Activated CD8-positive, alpha-beta memory T cell treated with anti-CD3 and anti-CD28 coated beads, Interleukin-2, amount 50 U/mL, for 1 hour (primary cell): ENCODE measurements around the gene SIX4.

Experiments
- DNase-seq: peaks from one replicate; pipeline ENCODE4 v3.0.0-alpha.2; 2020; ENCODE audit errors: extremely low read depth

Gene SIX4

DNA sequence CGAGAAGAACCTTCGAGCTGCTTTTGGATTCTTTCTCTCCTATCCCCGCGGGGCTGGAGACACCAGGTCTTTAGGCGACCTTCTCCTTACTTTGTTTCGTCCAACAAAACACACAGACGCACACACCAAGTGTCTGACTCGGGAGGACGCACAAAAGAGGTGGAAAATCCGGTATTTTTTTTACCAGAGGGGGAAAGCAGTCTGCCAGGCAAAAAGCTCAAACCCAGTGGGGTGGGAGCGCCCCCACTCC lies 2.1 kb downstream of the SIX4 start:
- DNase-seq: no peak

GRCh38 chr14:60721326-60722106 lies 2.6 kb downstream of the SIX4 start:
- DNase-seq: peak; percentile 48

GRCh38 chr14:60720962-60721325 lies 3.2 kb downstream of the SIX4 start:
- DNase-seq: no peak

DNA sequence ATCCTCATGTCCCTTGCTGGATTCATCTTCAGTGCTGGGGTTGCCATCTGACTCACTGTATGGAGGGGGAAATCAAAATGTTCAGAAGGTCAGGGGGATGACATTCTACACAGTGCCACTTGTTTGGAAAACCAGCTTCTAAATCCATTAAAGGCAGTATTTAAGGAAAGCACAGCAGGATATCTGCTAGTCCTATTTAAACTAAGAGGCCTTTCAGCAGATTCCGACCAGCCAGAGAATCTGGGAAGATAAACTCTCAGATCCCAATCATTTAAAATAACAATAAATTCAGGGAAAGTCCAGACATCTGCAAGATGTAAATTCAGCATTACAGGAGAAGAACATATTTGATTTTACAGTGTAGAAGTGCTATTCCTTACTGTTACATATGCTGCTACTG lies 3.8 kb downstream of the SIX4 start:
- DNase-seq: no peak

GRCh38 chr14:60713513-60713912 lies 10.6 kb downstream of the SIX4 start:
- DNase-seq: no peak

DNA sequence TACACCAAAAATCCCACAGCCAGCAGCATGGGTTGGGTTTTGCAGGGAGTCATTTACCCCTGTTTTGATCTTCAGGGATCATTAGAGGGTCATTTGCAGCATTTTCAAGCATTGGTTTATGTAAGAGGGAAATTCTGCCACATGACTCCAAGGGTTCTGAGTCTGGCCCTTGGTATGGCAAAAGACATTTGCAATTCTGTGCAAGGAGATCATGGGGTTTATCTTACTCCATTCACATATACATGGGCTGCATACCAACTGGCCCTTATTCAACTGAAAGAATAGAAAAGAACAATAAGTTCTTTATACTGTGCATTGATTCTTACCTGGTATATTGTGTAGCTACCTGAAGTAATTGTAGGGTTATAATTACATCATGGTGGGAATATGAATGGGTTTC lies 13.7 kb downstream of the SIX4 start:
- no peak for DNase-seq

GRCh38 chr14:60707858-60708257 lies 16.3 kb downstream of the SIX4 start:
- DNase-seq: no peak

DNA sequence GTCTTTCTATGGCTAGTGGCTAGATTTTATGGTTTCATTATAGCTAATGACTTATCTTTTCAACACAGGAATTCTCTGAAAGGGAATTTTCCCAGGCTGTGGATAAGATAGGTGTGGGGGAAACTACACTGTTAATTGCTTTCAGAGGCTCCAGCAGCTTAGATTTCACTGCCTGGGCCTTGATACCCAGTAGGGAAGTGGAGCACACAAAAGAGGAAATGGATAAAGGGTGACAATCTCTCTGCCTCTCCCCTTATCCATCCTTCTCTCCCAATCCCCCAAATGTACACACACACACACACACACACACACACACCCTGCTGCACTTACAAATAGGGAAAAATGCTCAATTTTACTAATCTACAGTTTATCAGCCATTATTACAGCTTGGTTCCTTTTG lies 19.1 kb downstream of the SIX4 start:
- DNase-seq: no peak

DNA sequence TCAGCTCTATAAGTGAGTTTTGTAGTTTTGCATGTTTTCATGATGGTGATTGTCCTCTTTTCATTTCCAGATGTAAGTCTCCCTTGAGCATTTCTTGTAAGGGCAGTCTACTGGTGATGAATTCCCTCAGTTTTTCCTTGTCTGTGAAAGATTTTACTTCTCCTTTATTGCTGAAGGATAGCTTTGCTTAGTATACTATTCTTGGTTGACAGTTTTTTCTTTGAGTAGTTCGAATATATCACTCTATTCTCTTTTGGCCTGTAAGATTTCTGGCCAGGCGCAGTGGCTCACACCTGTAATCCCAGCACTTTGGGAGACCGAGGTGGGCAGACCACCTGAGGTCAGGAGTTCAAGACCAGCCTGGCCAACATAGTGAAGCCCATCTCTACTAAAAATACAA lies 23.6 kb downstream of the SIX4 start:
- DNase-seq: no peak

GRCh38 chr14:60695327-60695726 lies 28.8 kb downstream of the SIX4 start:
- DNase-seq: no peak

- no peak for DNase-seq
Measured at GRCh38 chr14:60691383-60692113, 32.6 kb downstream of the SIX4 start.

DNA sequence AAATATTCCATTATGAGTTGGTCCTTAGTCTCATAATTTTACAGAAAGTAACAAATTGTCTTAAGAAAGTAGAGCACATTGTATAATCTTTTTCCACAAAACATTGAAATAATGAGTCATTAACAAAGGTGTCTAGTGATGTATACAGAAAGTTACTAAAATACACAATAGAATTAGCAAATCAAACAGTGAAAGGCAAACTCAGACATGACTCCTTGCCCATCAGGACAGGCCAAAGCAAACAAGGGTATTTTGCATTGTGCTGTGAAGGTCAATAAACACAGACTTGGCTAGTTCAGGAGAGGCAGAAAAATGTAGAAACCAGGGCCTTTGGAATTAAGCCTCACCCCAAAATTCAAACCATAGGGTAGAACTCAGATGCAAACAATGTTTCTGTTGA lies 37.3 kb downstream of the SIX4 start:
- no peak for DNase-seq

GRCh38 chr14:60684203-60684602 lies 39.9 kb downstream of the SIX4 start:
- no peak for DNase-seq

DNA sequence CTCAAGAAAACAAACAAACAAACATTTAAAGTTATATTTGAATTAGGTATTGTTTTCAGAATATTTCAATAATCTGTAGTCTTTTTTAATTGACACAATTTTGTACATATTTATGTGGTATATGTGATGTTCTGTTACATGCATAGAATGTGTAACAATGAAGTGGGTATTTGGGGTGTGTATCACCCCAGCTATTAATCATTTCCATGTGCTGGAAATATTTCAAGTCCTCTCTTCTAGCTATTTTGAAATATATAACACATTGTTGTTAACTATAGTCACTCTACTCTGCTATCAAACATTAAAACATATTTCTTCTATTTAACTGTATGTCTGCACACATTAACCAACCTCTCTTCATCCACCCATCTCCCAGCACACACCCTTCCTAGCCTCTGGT lies 42.9 kb downstream of the SIX4 start:
- DNase-seq: no peak

GRCh38 chr14:60680511-60680910 lies 43.6 kb downstream of the SIX4 start:
- DNase-seq: no peak

DNA sequence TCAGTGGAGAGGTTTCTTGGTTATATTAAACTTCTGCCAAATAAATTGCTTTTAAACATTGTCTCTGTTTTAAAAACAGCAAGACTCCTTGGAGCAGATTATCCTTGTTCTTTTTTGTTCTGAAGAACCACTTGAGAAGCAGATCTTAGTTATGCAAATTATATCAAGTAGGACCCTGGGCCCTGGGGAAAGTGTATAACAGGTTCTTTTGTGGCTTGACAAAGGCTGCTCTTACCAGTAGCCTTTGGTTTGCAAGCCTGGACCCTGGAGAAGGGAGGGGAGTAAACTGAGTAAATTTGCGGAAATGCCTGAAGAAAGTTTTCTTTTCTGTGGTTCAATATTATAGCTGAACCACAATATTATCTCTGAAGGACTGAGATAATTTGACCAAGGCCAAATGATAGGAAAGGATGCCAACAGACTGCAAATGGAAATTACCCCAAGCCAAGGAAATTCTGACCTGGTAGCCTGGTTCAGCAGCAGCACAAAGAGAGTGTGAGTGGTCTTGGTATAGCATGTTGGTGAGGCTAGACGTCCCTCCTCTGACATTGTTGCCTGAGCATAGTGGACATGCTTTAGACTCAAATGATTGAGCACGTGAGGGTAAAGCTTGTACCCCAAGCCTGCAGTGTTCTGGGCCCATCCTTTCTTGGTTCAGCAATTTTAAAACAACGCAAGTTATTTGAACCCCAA lies 44.4 kb downstream of the SIX4 start:
- no peak for DNase-seq

DNA sequence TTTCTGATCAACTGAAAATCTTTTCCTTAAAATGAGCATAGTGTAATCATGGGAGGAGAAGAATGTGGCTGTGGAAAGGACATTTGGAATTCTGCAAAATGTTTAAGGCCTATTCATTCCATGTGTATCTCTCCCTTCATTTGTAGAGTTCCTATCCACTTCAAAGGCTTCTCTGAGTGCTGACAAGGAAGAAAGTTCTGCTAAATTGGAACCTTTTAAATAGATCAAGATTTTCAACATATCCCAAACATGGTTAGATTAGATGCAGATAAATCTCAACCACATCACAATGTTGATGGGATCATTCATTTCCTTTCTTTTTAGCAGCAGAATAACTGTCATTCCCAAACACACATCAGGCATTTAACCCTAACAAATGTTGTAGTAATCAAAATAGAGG lies 46.5 kb downstream of the SIX4 start:
- DNase-seq: no peak

GRCh38 chr14:60670989-60671388 lies 53.2 kb downstream of the SIX4 start:
- DNase-seq: no peak

- DNase-seq: no peak
Measured at GRCh38 chr14:60668431-60669112, 55.6 kb downstream of the SIX4 start.

GRCh38 chr14:60665177-60665550 lies 59.0 kb downstream of the SIX4 start:
- DNase-seq: no peak

DNA sequence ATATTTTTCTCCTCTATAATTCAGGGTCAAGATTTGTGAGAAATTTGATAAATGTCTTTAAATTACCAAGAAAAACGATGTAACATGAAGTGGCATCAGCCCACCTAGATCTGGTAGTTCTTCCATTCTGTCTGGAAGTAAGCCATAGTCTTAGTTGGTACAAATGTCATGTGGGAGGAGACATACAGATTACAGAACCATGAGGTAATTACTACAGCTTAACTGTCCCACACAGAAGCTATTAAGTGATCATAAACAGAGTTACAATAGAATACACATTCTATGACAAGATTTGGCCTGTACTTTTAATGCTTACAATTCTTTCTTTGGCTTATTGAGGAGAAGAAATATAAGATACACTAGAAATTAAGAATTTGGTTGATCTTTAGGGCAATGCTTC lies 61.2 kb downstream of the SIX4 start:
- DNase-seq: no peak

- DNase-seq: no peak
Measured at GRCh38 chr14:60661721-60662120, 62.4 kb downstream of the SIX4 start.
